KG1 (cell line): Measurements from ENCODE around the gene NELL1.

ENCODE experiments used
- DNase-seq: peaks from one replicate; lab custom pipeline; 2025; lab: John Stamatoyannopoulos, UW

Gene NELL1

DNA sequence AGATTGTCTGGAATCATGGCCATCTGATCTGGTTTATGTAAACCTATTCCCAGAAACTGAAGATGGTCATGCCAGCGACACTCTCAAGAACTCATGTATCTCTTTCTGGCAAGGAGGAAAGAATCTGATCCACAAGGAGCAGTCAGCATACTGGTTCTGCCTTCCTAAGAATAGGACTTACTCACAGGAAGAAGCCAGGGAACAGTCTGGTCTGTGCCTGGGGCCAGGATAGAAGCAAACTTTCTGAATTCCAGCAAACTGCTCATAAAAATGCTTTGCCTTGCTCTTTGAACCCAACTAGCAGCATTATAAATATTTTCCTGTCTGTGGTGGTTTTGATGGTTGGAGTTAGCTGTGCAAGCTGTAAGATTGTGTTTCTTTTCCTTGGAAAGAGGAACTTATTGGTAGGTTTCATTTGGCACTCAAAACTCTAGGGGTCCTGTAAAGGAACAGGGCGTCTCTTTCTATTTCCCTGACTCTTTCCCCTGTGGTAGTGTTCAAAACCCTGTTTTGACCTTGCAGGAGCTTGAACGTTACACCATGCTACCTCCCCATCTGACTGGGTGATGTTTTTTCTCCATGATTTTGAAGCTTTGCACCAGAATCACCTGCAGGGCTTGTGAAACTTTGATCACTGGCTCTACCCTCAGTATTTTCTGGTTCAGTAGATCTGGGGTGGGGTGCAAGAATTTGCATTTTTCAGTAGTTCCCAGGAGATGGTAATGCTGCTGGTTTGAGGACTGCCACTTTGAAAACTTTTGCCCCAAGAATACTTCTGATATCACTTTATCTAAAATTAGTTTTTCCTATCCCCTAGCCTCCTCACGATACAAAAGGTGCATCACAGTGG is 895.7 kb downstream of the NELL1 start:
- DNase-seq: no peak

DNA sequence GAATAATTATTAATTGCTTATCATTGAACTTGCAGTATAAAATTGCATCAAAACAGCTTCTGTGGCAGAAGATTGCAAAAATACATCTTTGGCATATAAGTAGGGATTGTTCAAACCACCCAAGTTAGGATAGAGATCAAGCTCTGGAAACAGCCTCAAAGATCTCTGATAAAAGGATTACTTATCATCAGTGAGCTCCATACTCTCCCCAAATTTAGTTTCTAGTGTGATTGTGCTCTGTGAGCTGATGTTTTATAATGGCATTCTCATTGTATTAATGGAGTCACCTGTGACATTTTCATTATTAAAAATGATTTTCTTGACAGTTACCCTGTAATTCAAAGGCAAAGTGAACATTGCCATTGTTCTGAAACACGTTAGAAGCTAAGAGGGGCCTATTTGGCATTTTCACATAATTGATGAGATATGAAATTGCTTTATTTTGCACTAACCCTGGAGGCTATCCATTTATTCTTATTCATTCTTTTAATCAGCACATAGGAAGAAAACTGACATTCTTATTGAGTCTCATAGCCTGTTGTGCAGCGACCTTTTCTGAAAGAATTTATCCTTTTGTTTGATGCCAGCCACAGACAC is 897.2 kb downstream of the NELL1 start:
- DNase-seq: no peak

DNA sequence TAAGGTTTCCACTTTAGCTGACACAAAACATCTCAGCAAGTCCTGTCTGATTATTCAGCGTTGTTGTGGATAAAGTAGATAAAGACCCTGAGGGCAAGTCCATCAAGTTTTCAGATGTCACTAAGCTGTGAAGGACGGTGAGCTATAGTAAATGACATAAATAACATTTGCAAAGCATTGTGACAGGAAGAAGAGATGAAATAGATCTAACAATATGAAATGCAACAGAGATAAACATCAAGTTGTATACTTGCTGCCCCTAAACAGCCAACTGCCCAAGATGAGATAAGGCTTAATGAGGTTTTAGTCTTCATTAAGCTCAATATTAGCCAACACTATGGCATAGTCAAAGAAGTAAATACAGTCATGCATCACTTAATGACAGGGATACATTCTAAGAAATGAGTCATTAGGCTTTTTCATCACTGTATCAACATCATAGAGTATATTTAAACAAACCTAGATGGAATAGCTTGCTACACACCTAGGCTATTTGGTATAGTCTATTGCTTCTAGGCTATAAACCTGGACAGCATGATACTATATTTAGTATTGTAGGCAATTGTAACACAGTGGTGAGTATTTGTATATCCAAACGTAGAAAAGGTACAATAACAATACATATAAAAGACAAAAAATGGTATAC is 898.4 kb downstream of the NELL1 start:
- DNase-seq: no peak

DNA sequence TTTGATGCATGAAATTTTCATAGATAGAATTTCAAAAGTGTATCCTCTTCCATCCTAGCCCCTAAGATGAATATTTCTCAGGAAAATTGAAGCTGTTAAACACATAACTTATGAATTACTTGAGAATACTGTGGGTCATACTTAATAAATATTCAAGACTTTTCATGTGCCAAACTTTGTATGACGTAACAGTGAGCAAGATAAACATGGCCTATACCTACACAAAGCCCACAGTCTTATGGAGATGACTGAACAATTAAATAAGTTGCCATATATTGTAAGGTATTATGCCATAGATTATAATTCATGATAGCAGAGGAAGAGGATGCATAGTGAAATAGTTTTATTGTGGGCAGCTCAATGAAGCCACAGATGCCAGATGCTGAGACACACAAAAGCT is 902.8 kb downstream of the NELL1 start:
- no peak for DNase-seq

DNA sequence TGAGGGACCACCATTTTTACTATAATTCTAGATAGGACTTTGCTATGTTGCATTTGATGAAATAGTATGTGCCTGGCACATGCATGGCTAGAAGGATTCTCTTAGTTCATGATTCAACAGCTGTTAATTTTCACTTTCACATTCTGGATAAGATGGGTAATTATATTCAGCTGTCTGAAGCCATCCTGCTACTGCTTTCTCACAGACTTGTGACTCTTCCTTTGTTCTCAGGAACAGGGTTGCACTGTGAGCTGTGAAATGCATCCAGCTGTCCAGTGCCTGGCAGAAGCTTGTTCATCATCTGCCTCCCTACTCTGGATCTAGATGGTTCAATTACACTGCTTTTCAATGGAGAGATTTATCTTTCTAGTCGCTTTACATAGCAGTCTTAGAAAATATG is 913.4 kb downstream of the NELL1 start:
- DNase-seq: no peak

DNA sequence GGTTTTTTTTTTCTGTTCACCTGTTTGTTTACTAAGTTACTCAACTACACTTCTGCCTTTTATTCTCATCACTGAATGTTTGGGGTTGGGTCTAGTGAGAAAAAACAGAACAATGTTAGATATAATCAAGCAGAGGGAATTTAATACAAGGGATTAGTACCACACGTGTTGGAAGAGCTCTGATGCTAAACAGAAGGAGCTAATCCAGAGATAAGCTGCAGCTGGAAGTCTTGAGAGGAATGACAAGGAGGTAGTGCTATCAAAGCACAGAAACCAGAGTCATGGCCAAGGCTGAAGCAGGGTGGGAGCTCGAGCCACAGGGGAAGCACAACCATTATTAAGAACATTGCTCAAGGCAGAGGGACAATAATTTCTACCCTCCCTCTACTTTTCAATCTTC is 919.4 kb downstream of the NELL1 start:
- DNase-seq: no peak

DNA sequence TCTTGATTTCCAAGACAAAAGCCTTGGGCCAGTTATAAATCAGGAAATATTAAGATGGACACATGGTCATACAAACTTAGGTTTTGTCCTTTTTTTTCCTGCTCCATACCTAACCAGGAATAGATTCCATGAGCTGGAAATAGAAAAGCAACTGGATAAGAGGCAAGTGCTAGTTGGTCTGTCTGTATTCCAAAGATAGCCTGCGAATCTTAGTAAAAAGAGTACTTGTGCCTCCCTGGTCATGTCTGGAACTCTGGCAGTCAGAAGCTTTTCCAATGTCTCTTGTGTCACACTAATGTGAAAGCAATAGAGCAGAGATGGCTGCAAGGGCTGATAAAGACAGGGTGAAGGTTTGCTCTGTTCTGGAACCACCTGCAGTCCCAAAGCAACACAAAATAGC is 933.3 kb downstream of the NELL1 start:
- no peak for DNase-seq

DNA sequence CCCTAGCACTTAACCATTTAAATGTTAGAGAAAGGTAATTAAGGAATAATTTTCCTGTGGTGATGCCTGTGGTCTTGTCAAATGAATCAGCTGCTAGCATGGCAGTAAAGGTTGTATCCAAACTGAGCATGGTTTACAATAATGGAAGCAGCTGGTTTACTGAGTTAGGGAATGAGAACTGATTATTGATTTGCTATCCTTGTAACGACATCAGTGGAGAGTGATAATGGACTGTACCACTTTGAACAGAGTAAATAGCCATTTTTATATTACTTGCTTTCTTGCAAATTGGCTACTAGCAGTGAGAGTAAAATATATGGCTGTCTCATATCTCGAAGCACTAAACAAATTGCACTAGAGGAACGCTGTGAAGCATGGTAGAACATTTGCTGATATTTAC is 934.5 kb downstream of the NELL1 start:
- no peak for DNase-seq

DNA sequence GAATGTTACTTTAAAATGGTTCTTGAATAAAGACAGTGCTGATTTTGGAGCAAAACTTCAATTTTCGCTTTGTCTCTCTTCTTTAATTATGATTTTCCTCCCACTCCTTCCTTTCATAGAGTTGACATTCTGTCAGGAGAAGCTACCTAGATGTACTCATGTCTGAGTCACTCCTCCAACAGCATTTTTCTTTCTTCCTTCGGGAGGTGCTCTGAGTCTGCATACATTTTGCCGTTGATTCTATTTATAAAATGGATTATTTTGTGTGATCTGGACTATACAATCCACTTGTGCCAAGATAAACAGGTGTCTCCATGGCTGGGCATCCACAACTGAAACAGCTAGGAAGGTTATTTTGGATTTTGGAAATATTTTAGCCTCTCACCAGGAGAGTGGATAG is 935.2 kb downstream of the NELL1 start:
- DNase-seq: no peak

DNA sequence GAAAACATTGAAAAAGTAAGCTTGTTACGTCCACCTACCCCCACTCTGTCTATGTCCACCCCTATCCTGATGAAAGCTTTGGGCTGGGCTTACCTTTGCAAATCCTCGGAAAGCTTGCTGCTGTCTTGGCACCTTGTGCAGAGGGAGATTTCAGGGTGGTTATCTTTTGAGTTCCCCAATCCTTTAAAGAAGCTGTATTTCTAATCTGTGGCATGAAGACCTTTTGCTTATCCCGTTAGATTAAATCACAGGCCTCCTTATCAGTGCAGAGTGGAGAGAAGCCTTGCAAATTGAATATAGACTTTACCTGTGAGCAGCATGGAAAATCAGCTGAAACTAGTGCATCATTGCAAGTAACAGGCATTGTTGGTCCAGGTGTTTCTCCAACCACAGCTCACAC is 942.9 kb downstream of the NELL1 start:
- DNase-seq: no peak

DNA sequence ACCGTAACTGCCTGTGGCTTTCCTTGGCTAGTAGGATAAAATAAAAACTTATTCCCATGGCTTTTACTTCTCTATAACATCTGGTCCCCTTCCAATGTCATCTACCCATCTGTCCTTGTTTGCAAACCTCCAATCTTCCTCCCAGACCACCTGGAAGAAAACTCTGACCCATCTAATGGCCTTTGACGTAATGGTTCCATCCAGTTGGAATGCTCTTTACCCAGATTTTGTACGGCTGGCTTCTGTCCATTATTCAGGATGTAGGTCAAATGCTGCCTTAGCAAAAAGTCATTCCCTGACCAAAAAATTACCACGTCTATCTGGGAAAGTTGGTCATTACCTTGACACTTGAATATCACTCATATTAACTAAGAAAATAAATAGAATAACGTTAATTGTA is 945.6 kb downstream of the NELL1 start:
- no peak for DNase-seq

DNA sequence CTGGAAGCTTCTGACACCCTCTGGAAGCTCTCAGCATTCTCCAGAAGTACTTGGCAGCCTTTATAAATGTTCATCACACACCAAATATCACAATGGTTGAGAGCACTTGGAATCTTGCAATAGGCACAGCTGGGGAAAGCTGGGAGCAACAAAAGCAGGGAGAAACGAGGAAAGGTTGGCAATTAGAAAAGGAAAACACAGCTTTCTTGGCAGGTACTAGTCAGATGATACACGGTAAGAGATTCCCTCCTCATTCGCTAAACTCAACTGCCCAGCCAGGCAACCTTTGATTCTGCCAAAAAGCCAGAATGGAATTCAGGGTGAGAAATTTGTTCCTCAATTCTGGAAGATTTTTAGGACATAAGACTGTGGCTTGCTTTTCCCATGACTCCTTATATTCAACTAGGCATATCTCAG is 946.6 kb downstream of the NELL1 start:
- no peak for DNase-seq

DNA sequence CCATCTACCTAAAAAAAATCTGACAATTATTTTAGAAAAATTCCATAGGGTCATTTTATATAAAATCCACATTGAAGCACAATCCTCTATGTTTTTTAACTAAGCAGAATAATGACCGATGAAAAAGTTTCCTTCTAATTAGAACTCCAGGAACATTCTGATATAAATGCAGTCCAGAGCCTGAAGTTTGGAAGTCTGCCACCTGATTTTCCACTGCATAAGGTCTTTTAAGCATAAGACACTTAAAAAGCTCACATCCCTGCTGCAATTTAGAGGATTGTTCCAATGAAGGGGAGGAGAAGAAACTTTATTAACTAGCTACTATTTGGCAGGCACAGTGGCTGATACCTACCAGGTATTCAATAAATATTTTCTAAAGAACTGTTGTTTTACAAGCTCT is 953.2 kb downstream of the NELL1 start:
- DNase-seq: no peak

DNA sequence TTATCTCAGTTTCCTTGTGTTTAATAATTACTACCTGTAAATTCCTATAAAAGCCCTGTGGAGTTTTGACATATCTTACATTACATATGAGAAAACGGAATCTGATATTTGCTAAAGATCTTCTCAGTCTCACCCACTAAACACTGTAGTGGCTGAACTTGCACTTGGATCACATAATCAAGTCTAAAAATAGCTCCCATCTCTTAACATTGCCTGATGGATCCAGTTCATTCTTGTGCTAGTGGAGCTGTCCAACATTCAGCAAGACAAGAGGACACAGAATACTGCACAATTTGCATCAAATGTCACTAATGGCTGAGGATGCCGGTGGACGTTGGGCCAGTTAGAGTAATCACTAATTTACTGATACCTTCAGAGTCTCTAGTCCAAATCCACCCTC is 953.6 kb downstream of the NELL1 start:
- no peak for DNase-seq
